ENCODE results near the gene SKP1. TPM values are rescaled to one million over a fixed set of nuclear protein-coding genes. Genes with fewer than 3 reads are reported as not detected.

SKP1 gene
- total and polyA plus RNA-seq, 9 of the 15 experiments (the other 6 are each of a cell fraction or from before 2014, with no cell fraction given) = 301 to 2,109 (median 639) TPM

GRCh38 chr5:134139891-134140469, 36.8 kb downstream of the SKP1 start:
- Histone ChIP-seq H3K27me3 (ENCODE audit: control insufficient read depth in 2 of 2, insufficient read depth in 2 of 2, low read length in 2 of 2) (no peaks in the 10 kb centered on the region), H3K9me3 (replicated peaks; ENCODE audit: control insufficient read depth, insufficient read depth, low read depth, low read length) (no peaks in the 10 kb centered on the region), H3K36me3 (ENCODE audit: control insufficient read depth, insufficient read depth, low read length) (peaks cover 78% of the 10 kb centered on the region; the same call in 2 of the 3 replicates), H3K9ac (ENCODE audit: insufficient read depth in 1 of 2, low read depth in 2 of 2, low read length in 2 of 2) (no peak overlapping the region), H2AFZ (ENCODE audit: low read depth, low read length) (no peak overlapping the region), H3K27ac (ENCODE audit: extremely low read depth, low read depth, low read length) (no peak overlapping the region), H4K20me1 (replicated peaks; ENCODE audit: control insufficient read depth, insufficient read depth, low read length) (peaks cover 22% of the 10 kb centered on the region), H3K9me1 (ENCODE audit: control insufficient read depth, insufficient read depth, low read length) (peaks cover 5% of the 10 kb centered on the region), H3K4me1 (replicated peaks in 1 of 2; ENCODE audit: control insufficient read depth in 2 of 2, insufficient read depth in 2 of 2, low read length in 2 of 2) (peaks cover 10 to 31% of the 10 kb centered on the region in 2 experiments; a peak in 4 of 5 replicates), H3K4me3 (no peak overlapping the region), H3K79me2 (ENCODE audit: control insufficient read depth, insufficient read depth, low read length) (peaks cover 24% of the 10 kb centered on the region), H3K4me2 (ENCODE audit: insufficient read depth, low read length) (no peak overlapping the region)
- POLR2A ChIA-PET = interaction anchor here (0.7 to 2.6 kb wide), 10 partner anchors 10 to 106 kb away, joined by 3 to 11 read pairs (median 4); partner anchors contain the start of gene SKP1
- 0 out of 2 replicates have a peak, but pooled peaks have one; percentile 3 for TF ChIP-seq SUPT5H (IDR thresholded peaks at IDR 0.05)
- no peak for TF ChIP-seq PCBP2 (IDR thresholded peaks at IDR 0.05; ENCODE audit: low read depth, low read length, poor library complexity, severe bottlenecking)
- no peak for FAIRE-seq
- intact Hi-C loops (cut with micrococcal nuclease) (loop anchor here (1.0 kb wide), 2 partner anchors 38 to 101 kb away; no protein-coding TSS in a partner anchor), in situ Hi-C loops (cut with MboI) (no loop called here)
- 90% methylated on average over 8 of the region's 8 CpGs for WGBS (ENCODE audit: insufficient coverage, low coverage, missing lambda C conversion rate)
- ATAC-seq = no peak
- no peak for DNase-seq (ENCODE audit: extremely low read depth in 1 of 4, low spot score in 3 of 4)
- CTCF ChIA-PET (ENCODE audit: low intra/inter-chr PET ratio) = interaction anchor here (0.8 to 2.9 kb wide), 3 partner anchors 38 to 149 kb away, joined by 3 to 39 read pairs (median 4); no protein-coding TSS in a partner anchor
- no TSS peak for BruUV-seq (replicated peaks)

- POLR2A ChIA-PET = interaction anchor here (0.6 to 2.6 kb wide), 10 partner anchors 10 to 122 kb away, joined by 3 to 11 read pairs (median 4); no protein-coding TSS in a partner anchor
- WGBS (ENCODE audit: insufficient coverage, low coverage, missing lambda C conversion rate) = 95% methylated on average over 3 of the region's 4 CpGs
- Histone ChIP-seq H3K4me1 (replicated peaks in 1 of 2; ENCODE audit: control insufficient read depth in 2 of 2, insufficient read depth in 2 of 2, low read length in 2 of 2) (peaks cover 10 to 28% of the 10 kb centered on the region in 2 experiments; a peak in 4 of 5 replicates), H4K20me1 (replicated peaks; ENCODE audit: control insufficient read depth, insufficient read depth, low read length) (peaks cover 17% of the 10 kb centered on the region), H3K27me3 (ENCODE audit: control insufficient read depth in 2 of 2, insufficient read depth in 2 of 2, low read length in 2 of 2) (no peaks in the 10 kb centered on the region), H3K27ac (ENCODE audit: extremely low read depth, low read depth, low read length) (no peak overlapping the region), H3K9ac (ENCODE audit: insufficient read depth in 1 of 2, low read depth in 2 of 2, low read length in 2 of 2) (peak overlapping the region in 1 of 2 experiments; percentile 37; a peak in 1 of 4 replicates), H3K9me3 (replicated peaks; ENCODE audit: control insufficient read depth, insufficient read depth, low read depth, low read length) (no peaks in the 10 kb centered on the region), H2AFZ (ENCODE audit: low read depth, low read length) (no peak overlapping the region), H3K4me3 (no peak overlapping the region), H3K79me2 (ENCODE audit: control insufficient read depth, insufficient read depth, low read length) (peaks cover 22% of the 10 kb centered on the region), H3K9me1 (ENCODE audit: control insufficient read depth, insufficient read depth, low read length) (peaks cover 5% of the 10 kb centered on the region), H3K4me2 (ENCODE audit: insufficient read depth, low read length) (no peak overlapping the region), H3K36me3 (ENCODE audit: control insufficient read depth, insufficient read depth, low read length) (peaks cover 77% of the 10 kb centered on the region; the same call in 2 of the 3 replicates)
- DNase-seq (ENCODE audit: extremely low read depth in 1 of 4, low spot score in 3 of 4) (no peak), ATAC-seq (no peak), FAIRE-seq (no peak)
- BruUV-seq (replicated peaks) = no TSS peak
- CTCF ChIA-PET (ENCODE audit: low intra/inter-chr PET ratio) = interaction anchor here (2.9 kb wide), 1 partner anchor 100 kb away, joined by 39 read pairs; no protein-coding TSS in a partner anchor
- in situ Hi-C loops (cut with MboI) = no loop called here
- intact Hi-C loops (cut with micrococcal nuclease) = no loop called here
- TF ChIP-seq ZBTB12 (CRISPR knock-in tag; IDR thresholded peaks at IDR 0.05) (no peak), ZNF445 (CRISPR knock-in tag; IDR thresholded peaks at IDR 0.05; ENCODE audit: low read depth) (no peak), RB1 (IDR thresholded peaks at IDR 0.05; ENCODE audit: low read depth) (no peak), CXXC5 (CRISPR knock-in tag; IDR thresholded peaks at IDR 0.05) (no peak), MEF2D (tag; conservative IDR thresholded peaks at IDR 0.05; ENCODE audit: low read depth) (no peak), ZNF408 (CRISPR knock-in tag; IDR thresholded peaks at IDR 0.05; ENCODE audit: low read depth) (no peak), RAD21 (CRISPR knock-in tag; conservative IDR thresholded peaks at IDR 0.05 in 1 of 2, IDR thresholded peaks at IDR 0.05 in 1 of 2) (no peak), CSDE1 (IDR thresholded peaks at IDR 0.05) (no peak), CBFB (CRISPR knock-in tag; IDR thresholded peaks at IDR 0.05) (no peak), PRMT5 (CRISPR knock-in tag; IDR thresholded peaks at IDR 0.05) (no peak), ZBTB1 (CRISPR knock-in tag; IDR thresholded peaks at IDR 0.05; ENCODE audit: borderline replicate concordance, low read depth) (no peak), MAFK (IDR thresholded peaks at IDR 0.05; ENCODE audit: low read length) (no peak)
Measured at GRCh38 chr5:134139377-134139851, 37.3 kb downstream of the SKP1 start.

All from K562 (cell line).